Suprapubic skin (tissue), 4 donors: ENCODE results near the gene WWC1. TPM values are rescaled to one million over a fixed set of nuclear protein-coding genes. Genes with fewer than 3 reads are reported as not detected.

Experiments used
- DNase-seq, 2 donors: peaks; one replicate each; pipeline ENCODE4 v3.0.0-alpha.2; 2019; ENCODE audit warnings: low spot score in 2 of 2
- H3K27ac ChIP-seq: fragments of 200-600 bp; sonication (generic); one replicate; pipeline ENCODE4 v1.5.1; 2019
- H3K27me3 ChIP-seq: fragments of 200-600 bp; sonication (generic); one replicate; pipeline ENCODE4 v1.5.1; 2019
- H3K36me3 ChIP-seq: fragments of 200-600 bp; sonication (generic); one replicate; pipeline ENCODE4 v1.5.1; 2019
- H3K4me1 ChIP-seq: fragments of 200-600 bp; sonication (generic); one replicate; pipeline ENCODE4 v1.5.1; 2019
- H3K4me3 ChIP-seq: fragments of 200-600 bp; sonication (generic); one replicate; pipeline ENCODE4 v1.5.1; 2019; ENCODE audit warnings: mild to moderate bottlenecking
- H3K9me3 ChIP-seq: fragments of 200-600 bp; sonication (generic); one replicate; pipeline ENCODE4 v1.5.1; 2019
- EP300 ChIP-seq: sonication (generic); formaldehyde crosslinking; IDR thresholded peaks from one replicate; pipeline ENCODE4 v1.6.1; 2017; ENCODE audit warnings: antibody characterized with exemption
- POLR2A ChIP-seq, 2 donors: fragments of 450-650 bp; IDR thresholded peaks; one replicate each; pipeline ENCODE4 v1.6.1; 2017; ENCODE audit warnings: antibody characterized with exemption in 2 of 2, mild to moderate bottlenecking in 2 of 2, moderate library complexity in 2 of 2
- POLR2AphosphoS5 ChIP-seq, 3 donors: sonication (generic); formaldehyde crosslinking; IDR thresholded peaks; one replicate each; pipeline ENCODE4 v1.6.1; 2017; ENCODE audit warnings: antibody characterized with exemption in 3 of 3
- WGBS: methylation state at CpG from one replicate; pipeline ENCODE4 v1.1.5; 2018; 5-methylcytosine and 5-hydroxymethylcytosine counted together
- total RNA-seq, 4 donors: library from RNA; depleted of rRNA; stranded (reverse); fragments of >200 nt; gene quantifications; one replicate each; pipeline ENCODE4 v1.1.0, GENCODE V29; 2016
- TF ChIP-seq, protein P1 (sequence below), 2 donors: fragments of 200-600 bp in 1 of 2; fragments of 450-650 bp in 1 of 2; sonication (generic) in 1 of 2; IDR thresholded peaks; one replicate each; pipeline ENCODE4 v1.5.1; 2016 to 2019; ENCODE audit warnings: antibody characterized with exemption in 2 of 2, mild to moderate bottlenecking in 1 of 2, moderate library complexity in 1 of 2

The WWC1 gene
- total RNA-seq, 4 donors from 2014 or later: 28.3 to 38.3 (median 31.6) TPM

DNA sequence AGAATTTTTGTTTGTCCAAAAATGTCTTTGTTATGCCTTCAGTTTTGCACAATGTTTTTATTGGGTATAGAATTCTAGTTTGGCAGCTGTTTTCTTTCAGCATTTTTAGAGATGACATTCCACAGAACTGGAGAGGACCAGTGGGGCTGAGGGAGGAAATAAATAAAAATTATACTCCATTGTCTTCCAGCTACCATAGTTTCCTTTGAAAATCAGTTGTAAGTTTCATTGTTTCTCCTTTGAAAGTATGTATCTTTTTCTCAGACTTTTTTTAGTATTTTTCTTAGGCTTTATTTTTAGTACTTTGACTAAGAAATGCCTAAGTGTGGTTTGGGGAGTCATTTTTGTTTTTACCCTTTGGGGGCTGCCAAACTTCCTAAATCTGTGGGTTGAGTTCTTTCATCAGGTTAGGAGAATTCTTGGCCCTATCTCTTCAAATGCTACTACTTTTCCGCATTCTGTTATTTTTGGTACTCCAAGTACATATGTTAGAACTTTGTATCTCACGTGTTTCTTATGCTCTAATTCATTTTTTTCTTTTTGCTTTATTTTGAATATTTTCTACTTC, 222.5 kb downstream of the WWC1 start:
- H3K4me3 ChIP-seq: no peak overlapping the region
- peaks cover 96% of the 10 kb centered on the region for H3K36me3 ChIP-seq
- H3K27ac ChIP-seq: no peak overlapping the region
- peaks cover 9% of the 10 kb centered on the region for H3K9me3 ChIP-seq
- H3K4me1 ChIP-seq: no peaks in the 10 kb centered on the region
- TF ChIP-seq EP300 (no peak), POLR2AphosphoS5 (IDR thresholded peaks at IDR 0.05) (no peak), POLR2A (IDR thresholded peaks at IDR 0.05) (no peak)
- TF ChIP-seq, protein P1, sequence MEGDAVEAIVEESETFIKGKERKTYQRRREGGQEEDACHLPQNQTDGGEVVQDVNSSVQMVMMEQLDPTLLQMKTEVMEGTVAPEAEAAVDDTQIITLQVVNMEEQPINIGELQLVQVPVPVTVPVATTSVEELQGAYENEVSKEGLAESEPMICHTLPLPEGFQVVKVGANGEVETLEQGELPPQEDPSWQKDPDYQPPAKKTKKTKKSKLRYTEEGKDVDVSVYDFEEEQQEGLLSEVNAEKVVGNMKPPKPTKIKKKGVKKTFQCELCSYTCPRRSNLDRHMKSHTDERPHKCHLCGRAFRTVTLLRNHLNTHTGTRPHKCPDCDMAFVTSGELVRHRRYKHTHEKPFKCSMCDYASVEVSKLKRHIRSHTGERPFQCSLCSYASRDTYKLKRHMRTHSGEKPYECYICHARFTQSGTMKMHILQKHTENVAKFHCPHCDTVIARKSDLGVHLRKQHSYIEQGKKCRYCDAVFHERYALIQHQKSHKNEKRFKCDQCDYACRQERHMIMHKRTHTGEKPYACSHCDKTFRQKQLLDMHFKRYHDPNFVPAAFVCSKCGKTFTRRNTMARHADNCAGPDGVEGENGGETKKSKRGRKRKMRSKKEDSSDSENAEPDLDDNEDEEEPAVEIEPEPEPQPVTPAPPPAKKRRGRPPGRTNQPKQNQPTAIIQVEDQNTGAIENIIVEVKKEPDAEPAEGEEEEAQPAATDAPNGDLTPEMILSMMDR (IDR thresholded peaks at IDR 0.05): no peak
- H3K27me3 ChIP-seq: no peaks in the 10 kb centered on the region
- 97% methylated on average over 2 of the region's 2 CpGs for WGBS
- DNase-seq: no peak

Other genes with a start within 250 kb of the WWC1 start
- 100 to 1,000 TPM in 1 of 4 donors, 10 to 100 TPM in 3; 58.6 to 129 (median 77.0) TPM for gene RARS1, start 194.8 kb downstream of the WWC1 start, total RNA-seq
- gene FBLL1, start 237.7 kb downstream of the WWC1 start, total RNA-seq: 1 to 10 TPM in 2 of 4 donors, under 1 TPM in 2; 0.42 to 1.7 (median 1.3) TPM